ENCODE results near the gene NXPE4.

NXPE4 gene

DNA sequence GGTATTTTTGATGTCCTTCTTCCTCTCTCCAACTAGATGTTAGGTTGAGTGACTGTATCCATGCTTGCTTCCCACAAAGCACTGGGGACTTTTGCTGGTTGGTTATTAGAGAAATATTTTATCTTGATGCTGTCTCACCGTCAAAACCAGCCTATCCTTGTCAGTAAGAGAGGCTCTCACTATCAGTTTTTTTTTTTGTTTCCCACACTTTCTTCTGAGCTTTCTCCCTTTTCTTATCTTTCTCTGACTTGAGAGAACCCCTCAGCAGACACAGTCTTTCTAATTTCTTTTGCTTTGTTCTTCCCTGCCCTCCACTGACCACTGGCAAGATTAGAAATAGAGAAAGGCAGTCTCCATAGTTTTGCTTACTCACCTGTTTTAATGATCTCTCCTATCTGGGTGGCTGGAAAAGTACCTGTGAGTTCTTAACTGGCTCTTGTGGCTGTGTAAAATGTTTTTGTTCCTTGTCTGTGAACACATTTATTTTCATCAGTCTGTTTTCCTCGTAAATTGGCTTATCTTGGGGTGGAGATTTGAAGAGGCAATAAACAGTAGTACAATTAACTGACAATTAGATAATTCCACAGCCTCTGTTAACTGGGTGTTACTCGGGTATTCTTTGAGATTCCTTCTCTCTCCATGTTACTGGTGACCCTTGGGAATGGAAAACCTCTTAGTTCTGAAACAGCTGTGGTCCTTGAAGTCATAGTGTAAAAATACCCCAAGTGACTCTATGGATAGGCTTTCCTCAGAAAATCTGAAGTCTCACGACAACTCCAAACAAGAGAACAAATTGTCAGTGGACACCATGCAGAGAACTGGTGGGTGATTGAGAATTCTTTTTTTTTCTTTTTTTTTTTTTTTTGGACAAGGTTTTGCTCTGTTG lies 35.9 kb downstream of the NXPE4 start, which contains the start of gene NXPE1:
NXPE1 (minus strand) TSS at position 457 of the 886 bp plus-strand sequence. CDS start 8,680 bp downstream, outside the sequence.
- no peaks in the 10 kb centered on the region for H3K79me2 ChIP-seq (ENCODE audit: insufficient read depth, low read depth)
- no peaks in the 10 kb centered on the region for H3K36me3 ChIP-seq (ENCODE audit: insufficient read depth)
- no peak within 1 kb of the TSS for H3K4me2 ChIP-seq
- H3K27me3 ChIP-seq (ENCODE audit: insufficient read depth, low read depth) = no peaks in the 10 kb centered on the region
- no peaks in the 10 kb centered on the region for H3K4me1 ChIP-seq (ENCODE audit: low read depth, poor library complexity, severe bottlenecking)
- no peak within 1 kb of the TSS for H2AFZ ChIP-seq (ENCODE audit: low read depth)
- no peaks in the 10 kb centered on the region for H4K20me1 ChIP-seq (ENCODE audit: insufficient read depth)
- TF ChIP-seq, protein P1, sequence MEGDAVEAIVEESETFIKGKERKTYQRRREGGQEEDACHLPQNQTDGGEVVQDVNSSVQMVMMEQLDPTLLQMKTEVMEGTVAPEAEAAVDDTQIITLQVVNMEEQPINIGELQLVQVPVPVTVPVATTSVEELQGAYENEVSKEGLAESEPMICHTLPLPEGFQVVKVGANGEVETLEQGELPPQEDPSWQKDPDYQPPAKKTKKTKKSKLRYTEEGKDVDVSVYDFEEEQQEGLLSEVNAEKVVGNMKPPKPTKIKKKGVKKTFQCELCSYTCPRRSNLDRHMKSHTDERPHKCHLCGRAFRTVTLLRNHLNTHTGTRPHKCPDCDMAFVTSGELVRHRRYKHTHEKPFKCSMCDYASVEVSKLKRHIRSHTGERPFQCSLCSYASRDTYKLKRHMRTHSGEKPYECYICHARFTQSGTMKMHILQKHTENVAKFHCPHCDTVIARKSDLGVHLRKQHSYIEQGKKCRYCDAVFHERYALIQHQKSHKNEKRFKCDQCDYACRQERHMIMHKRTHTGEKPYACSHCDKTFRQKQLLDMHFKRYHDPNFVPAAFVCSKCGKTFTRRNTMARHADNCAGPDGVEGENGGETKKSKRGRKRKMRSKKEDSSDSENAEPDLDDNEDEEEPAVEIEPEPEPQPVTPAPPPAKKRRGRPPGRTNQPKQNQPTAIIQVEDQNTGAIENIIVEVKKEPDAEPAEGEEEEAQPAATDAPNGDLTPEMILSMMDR (conservative IDR thresholded peaks at IDR 0.05; ENCODE audit: low read depth, low read length) = no peak
- H3K9ac ChIP-seq = no peak within 1 kb of the TSS
- H3K4me3 ChIP-seq (IDR thresholded peaks at IDR 0.05; ENCODE audit: insufficient read depth, low read depth, low read length) = no peak within 1 kb of the TSS
- no peak within 1 kb of the TSS for H3K27ac ChIP-seq

DNA sequence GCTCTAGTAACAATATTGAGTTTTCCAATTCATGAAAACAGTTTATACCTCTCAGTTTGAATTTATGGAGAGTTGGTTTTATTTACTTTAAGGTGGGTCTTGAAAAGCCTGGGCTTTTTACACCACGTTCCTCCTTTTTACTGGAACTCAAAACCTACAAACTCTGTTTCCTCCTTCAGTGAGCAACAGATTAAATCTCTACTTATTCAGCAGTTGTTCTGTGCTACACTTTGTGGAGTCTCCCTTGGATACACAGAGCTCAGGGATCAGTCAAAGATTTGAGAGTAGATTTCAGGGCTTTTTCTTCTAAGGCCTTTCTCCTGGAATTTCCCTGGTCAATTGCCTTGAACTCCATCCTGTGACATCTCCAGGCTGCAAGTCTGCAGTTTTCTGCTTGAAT lies 39.5 kb downstream of the NXPE4 start:
- Histone ChIP-seq H3K4me3 (IDR thresholded peaks at IDR 0.05; ENCODE audit: insufficient read depth, low read depth, low read length) (no peak overlapping the region), H3K4me1 (ENCODE audit: low read depth, poor library complexity, severe bottlenecking) (no peaks in the 10 kb centered on the region), H3K79me2 (ENCODE audit: insufficient read depth, low read depth) (no peaks in the 10 kb centered on the region), H3K27me3 (ENCODE audit: insufficient read depth, low read depth) (no peaks in the 10 kb centered on the region), H3K36me3 (ENCODE audit: insufficient read depth) (no peaks in the 10 kb centered on the region), H4K20me1 (ENCODE audit: insufficient read depth) (no peaks in the 10 kb centered on the region), H3K27ac (no peak overlapping the region), H2AFZ (ENCODE audit: low read depth) (no peak overlapping the region), H3K4me2 (no peak overlapping the region), H3K9ac (no peak overlapping the region)
- TF ChIP-seq, protein P1 (conservative IDR thresholded peaks at IDR 0.05; ENCODE audit: low read depth, low read length) = no peak

DNA sequence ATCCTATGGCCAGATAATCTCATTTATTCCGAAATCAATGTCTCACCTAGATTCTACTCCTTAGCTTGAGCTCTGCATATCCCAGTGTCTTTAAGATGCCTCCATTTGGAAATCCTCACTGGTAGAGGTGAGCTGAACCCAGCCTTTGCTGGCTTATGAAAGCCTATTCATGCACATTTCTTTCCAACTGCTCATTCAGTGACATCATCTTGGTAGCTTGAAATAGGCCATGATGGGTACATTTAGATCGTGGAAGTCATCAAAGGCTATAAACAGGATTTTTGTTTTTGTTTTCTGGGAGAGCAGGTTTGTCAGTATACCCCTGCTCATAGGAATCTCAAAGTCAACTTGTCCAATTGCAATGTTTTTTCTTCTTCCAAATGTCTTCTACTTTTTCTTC lies 41.9 kb downstream of the NXPE4 start:
- Histone ChIP-seq H3K27me3 (ENCODE audit: insufficient read depth, low read depth) (no peaks in the 10 kb centered on the region), H4K20me1 (ENCODE audit: insufficient read depth) (no peaks in the 10 kb centered on the region), H3K4me3 (IDR thresholded peaks at IDR 0.05; ENCODE audit: insufficient read depth, low read depth, low read length) (no peak overlapping the region), H3K4me2 (no peak overlapping the region), H3K4me1 (ENCODE audit: low read depth, poor library complexity, severe bottlenecking) (no peaks in the 10 kb centered on the region), H3K9ac (no peak overlapping the region), H3K36me3 (ENCODE audit: insufficient read depth) (no peaks in the 10 kb centered on the region), H2AFZ (ENCODE audit: low read depth) (no peak overlapping the region), H3K79me2 (ENCODE audit: insufficient read depth, low read depth) (no peaks in the 10 kb centered on the region), H3K27ac (no peak overlapping the region)
- TF ChIP-seq, protein P1 (conservative IDR thresholded peaks at IDR 0.05; ENCODE audit: low read depth, low read length) = no peak

DNA sequence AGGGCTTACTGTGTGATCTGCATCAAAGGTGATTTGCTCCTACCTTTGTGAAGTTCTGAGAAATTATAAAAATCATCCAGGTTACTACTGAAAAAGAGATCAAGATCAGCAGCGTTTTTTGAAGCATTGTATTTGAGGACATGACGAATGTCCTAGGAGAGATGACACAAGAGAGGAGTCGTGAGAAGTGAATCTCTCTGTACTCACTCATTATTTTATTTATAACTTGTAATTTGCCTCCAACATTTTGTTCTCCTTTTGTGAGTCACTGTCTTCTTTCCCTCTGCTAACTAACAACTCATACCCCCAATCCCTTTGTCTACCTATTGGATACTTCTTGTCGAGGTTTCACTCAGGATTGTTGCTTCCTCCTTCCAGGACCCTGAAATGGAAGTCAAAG lies 44.5 kb downstream of the NXPE4 start:
- no peaks in the 10 kb centered on the region for H3K27me3 ChIP-seq (ENCODE audit: insufficient read depth, low read depth)
- H3K4me2 ChIP-seq = no peak overlapping the region
- H3K79me2 ChIP-seq (ENCODE audit: insufficient read depth, low read depth) = no peaks in the 10 kb centered on the region
- no peaks in the 10 kb centered on the region for H4K20me1 ChIP-seq (ENCODE audit: insufficient read depth)
- H3K4me3 ChIP-seq (IDR thresholded peaks at IDR 0.05; ENCODE audit: insufficient read depth, low read depth, low read length) = no peak overlapping the region
- no peak overlapping the region for H2AFZ ChIP-seq (ENCODE audit: low read depth)
- H3K36me3 ChIP-seq (ENCODE audit: insufficient read depth) = no peaks in the 10 kb centered on the region
- no peak overlapping the region for H3K9ac ChIP-seq
- no peak overlapping the region for H3K27ac ChIP-seq
- TF ChIP-seq, protein P1 (conservative IDR thresholded peaks at IDR 0.05; ENCODE audit: low read depth, low read length) = no peak
- no peaks in the 10 kb centered on the region for H3K4me1 ChIP-seq (ENCODE audit: low read depth, poor library complexity, severe bottlenecking)
